IMR-90 (cell line): ENCODE data around the gene CHD2. TPM values are rescaled to one million over a fixed set of nuclear protein-coding genes. Genes with fewer than 3 reads are reported as not detected.

Experiments
- ATAC-seq: fragments of 200-7000 bp; cut with Tn5 transposase; 2 replicates; pipeline ENCODE4 v1.9.1; 2020; ENCODE audit warnings: low read depth, mild to moderate bottlenecking, moderate library complexity
- BruUV-seq: library from RNA; stranded (reverse); fragments of 400-500 nt; replicated peaks from 2 replicates; lab custom pipeline; 2021; lab: Mats Ljungman, UMichigan
- CTCF ChIA-PET: fragments of 300-600 bp; formaldehyde crosslinking; extraction: SDS; loops from one replicate; lab custom pipeline; 2021; ENCODE audit warnings: antibody characterized with exemption; lab: Yijun Ruan, JAX
- POLR2A ChIA-PET: fragments of 300-600 bp; sonication (Branson Sonifier 250); formaldehyde crosslinking; loops from one replicate; lab custom pipeline; 2022; ENCODE audit warnings: antibody characterized with exemption; ENCODE audit not compliant: unreplicated experiment; lab: Charles Lee
- DNase-seq: peaks from one replicate; pipeline ENCODE4 v3.0.0; 2013
- H2AFZ ChIP-seq: replicated peaks from 2 replicates; pipeline ENCODE3; 2013; ENCODE audit warnings: low read length, mild to moderate bottlenecking; ENCODE audit not compliant: poor library complexity
- H2AK5ac ChIP-seq: 2 replicates; pipeline ENCODE4 v1.6.1; 2013; ENCODE audit warnings: low read depth, low read length, inconsistent platforms
- H2AK9ac ChIP-seq: replicated peaks from 2 replicates; pipeline ENCODE3; 2013; ENCODE audit warnings: mild to moderate bottlenecking, low read depth, low read length, moderate library complexity; ENCODE audit not compliant: poor library complexity
- H2BK120ac ChIP-seq: 2 replicates; pipeline ENCODE4 v1.6.1; 2013; ENCODE audit warnings: low read depth, low read length, inconsistent platforms
- H2BK15ac ChIP-seq: 3 replicates; pipeline ENCODE4 v1.6.1; 2013; ENCODE audit warnings: low read depth, low read length, inconsistent platforms
- H2BK20ac ChIP-seq: 2 replicates; pipeline ENCODE4 v1.6.1; 2013; ENCODE audit warnings: low read depth, mild to moderate bottlenecking, inconsistent platforms, low read length, moderate library complexity
- H2BK5ac ChIP-seq: 2 replicates; pipeline ENCODE4 v1.6.1; 2013; ENCODE audit warnings: mild to moderate bottlenecking, low read depth, low read length, inconsistent platforms; ENCODE audit not compliant: poor library complexity, severe bottlenecking
- H3K14ac ChIP-seq: replicated peaks from 2 replicates; pipeline ENCODE4 v1.6.1; 2013; ENCODE audit warnings: low read depth, low read length, inconsistent platforms
- H3K18ac ChIP-seq: 2 replicates; pipeline ENCODE4 v1.6.1; 2013; ENCODE audit warnings: low read depth, low read length, control low read depth
- H3K23ac ChIP-seq: 2 replicates; pipeline ENCODE4 v1.6.1; 2013; ENCODE audit warnings: low read depth, low read length, inconsistent platforms
- H3K27ac ChIP-seq: 2 replicates; pipeline ENCODE4 v1.5.1; 2013; ENCODE audit warnings: mild to moderate bottlenecking, control low read depth, low read length; ENCODE audit not compliant: insufficient read depth
- H3K27me3 ChIP-seq: 2 replicates; pipeline ENCODE4 v1.6.1; 2013; ENCODE audit warnings: low read length; ENCODE audit not compliant: control insufficient read depth, insufficient read depth
- H3K36me3 ChIP-seq: 2 replicates; pipeline ENCODE4 v1.6.1; 2013; ENCODE audit warnings: low read length, mixed read lengths; ENCODE audit not compliant: control insufficient read depth, insufficient read depth
- H3K4ac ChIP-seq: 2 replicates; pipeline ENCODE4 v1.6.1; 2013; ENCODE audit warnings: low read depth, low read length, inconsistent platforms
- H3K4me1 ChIP-seq: 2 replicates; pipeline ENCODE4 v1.6.1; 2013; ENCODE audit warnings: low read length, mixed read lengths; ENCODE audit not compliant: control insufficient read depth, insufficient read depth
- H3K4me2 ChIP-seq: 2 replicates; pipeline ENCODE4 v1.6.1; 2013; ENCODE audit warnings: low read depth, mild to moderate bottlenecking, control low read depth, low read length, moderate library complexity
- H3K4me3 ChIP-seq: 2 replicates; pipeline ENCODE4 v1.5.1; 2013; ENCODE audit warnings: low read depth, mild to moderate bottlenecking, control low read depth, low read length, moderate library complexity; ENCODE audit not compliant: insufficient read depth
- H3K56ac ChIP-seq: 2 replicates; pipeline ENCODE4 v1.6.1; 2013; ENCODE audit warnings: low read length, inconsistent platforms; ENCODE audit not compliant: insufficient read depth; ENCODE audit errors: extremely low read depth
- H3K79me1 ChIP-seq, 2 experiments: 2 replicates each; pipeline ENCODE4 v1.6.1; 2013; ENCODE audit warnings: low read length in 2 of 2, inconsistent platforms in 1 of 2, low read depth in 1 of 2
- H3K9ac ChIP-seq: 2 replicates; pipeline ENCODE4 v1.6.1; 2013; ENCODE audit warnings: low read depth, low read length, control low read depth
- H3K9me1 ChIP-seq: 2 replicates; pipeline ENCODE4 v1.6.1; 2013; ENCODE audit warnings: low read length, inconsistent platforms; ENCODE audit not compliant: insufficient read depth
- H3K9me3 ChIP-seq: 2 replicates; pipeline ENCODE4 v1.6.1; 2013; ENCODE audit warnings: low read length; ENCODE audit not compliant: control insufficient read depth, insufficient read depth
- H4K20me1 ChIP-seq: 2 replicates; pipeline ENCODE4 v1.6.1; 2013; ENCODE audit warnings: low read length, inconsistent platforms; ENCODE audit not compliant: insufficient read depth
- H4K5ac ChIP-seq: 2 replicates; pipeline ENCODE4 v1.6.1; 2013; ENCODE audit warnings: mild to moderate bottlenecking, low read depth, low read length, control low read depth
- H4K8ac ChIP-seq, 2 experiments: 2 replicates each; pipeline ENCODE4 v1.6.1; 2013; ENCODE audit warnings: low read depth in 2 of 2, low read length in 2 of 2, control low read depth in 1 of 2, inconsistent platforms in 1 of 2
- H4K91ac ChIP-seq: 2 replicates; pipeline ENCODE4 v1.6.1; 2013; ENCODE audit warnings: low read depth, low read length, inconsistent platforms; ENCODE audit not compliant: insufficient read depth
- WGBS, 2 experiments: methylation state at CpG; one replicate each; pipeline versions ENCODE4 v1.1.5 to v1.1.7; 2013; ENCODE audit warnings: missing lambda C conversion rate in 2 of 2; ENCODE audit not compliant: insufficient read length in 1 of 2; ENCODE audit errors: extremely low coverage in 2 of 2; 5-methylcytosine and 5-hydroxymethylcytosine counted together
- dilution Hi-C: fragments of 300-500 bp; cut with HindIII; formaldehyde crosslinking; loops from one replicate; pipeline ENCODE4 v1.14.3; 2018; ENCODE audit warnings: low sequenced_read_pairs; ENCODE audit not compliant: unreplicated experiment
- in situ Hi-C: fragments of 300-500 bp; cut with MboI; formaldehyde crosslinking; loops from 3 replicates; pipeline ENCODE4 v1.14.3; 2019; ENCODE audit warnings: low sequenced_read_pairs, inconsistent platforms, mixed read lengths
- intact Hi-C: fragments of 100-400 bp; cut with micrococcal nuclease; formaldehyde crosslinking; loops from 2 replicates; pipeline ENCODE4 v1.10.0; 2022
- polyA plus RNA-seq, 3 experiments: library from polyadenylated mRNA; depleted of rRNA; stranded (reverse); fragments of >200 nt; gene quantifications; 2 replicates each; pipeline ENCODE4 v1.2.3, GENCODE V29; 2012; ENCODE audit warnings: low replicate concordance in 1 of 3
- total RNA-seq: library from RNA; depleted of rRNA; stranded (reverse); fragments of >200 nt; gene quantifications from 2 replicates; pipeline ENCODE4 v1.2.3, GENCODE V29; 2012
- TF ChIP-seq, protein P1 (sequence below): fragments of 150-350 bp; IDR thresholded peaks from 2 replicates; pipeline ENCODE4 v1.6.1; 2017; ENCODE audit warnings: mild to moderate bottlenecking, antibody characterized with exemption, low read length, low read depth

The CHD2 gene
- total and polyA plus RNA-seq, 2 of the 4 experiments (the other 2 are of a cell fraction): 44.9 to 64.7 TPM

GRCh38 chr15:93044301-93045190, 144.4 kb downstream of the CHD2 start:
- Histone ChIP-seq H4K5ac (no peak overlapping the region), H3K9me1 (no peaks in the 10 kb centered on the region), H3K4ac (no peak overlapping the region), H3K27ac (no peak overlapping the region), H3K27me3 (no peaks in the 10 kb centered on the region; the same call in 1 of the 2 replicates), H4K20me1 (no peaks in the 10 kb centered on the region), H2AK9ac (no peak overlapping the region), H3K9ac (no peak overlapping the region), H4K8ac (no peak overlapping the region), H3K4me2 (no peak overlapping the region), H2BK20ac (no peak overlapping the region), H2BK120ac (no peak overlapping the region), H3K23ac (no peak overlapping the region), H3K79me1 (no peaks in the 10 kb centered on the region), H2AK5ac (no peak overlapping the region), H3K14ac (no peak overlapping the region), H2BK5ac (no peak overlapping the region), H2BK15ac (no peak overlapping the region), H3K56ac (no peak overlapping the region), H3K4me1 (no peaks in the 10 kb centered on the region), H3K36me3 (no peaks in the 10 kb centered on the region), H3K18ac (no peak overlapping the region), H3K4me3 (no peak overlapping the region), H4K91ac (no peak overlapping the region), H3K9me3 (peaks cover 3% of the 10 kb centered on the region; the same call in 1 of the 2 replicates), H2AFZ (no peak overlapping the region)
- no TSS peak for BruUV-seq
- ATAC-seq: no peak
- ChIA-PET CTCF (interaction anchor here (1.2 kb wide), 1 partner anchor 9 kb away, joined by 6 read pairs; no protein-coding TSS in a partner anchor), POLR2A (no interaction called here)
- WGBS, 2 experiments: 80% methylated on average over 15 of the region's 46 CpGs; no CpG with 5 or more reads in 1 of the 2 experiments
- intact Hi-C loops (no loop called here), dilution Hi-C loops (no loop called here), in situ Hi-C loops (no loop called here)
- TF ChIP-seq, protein P1, sequence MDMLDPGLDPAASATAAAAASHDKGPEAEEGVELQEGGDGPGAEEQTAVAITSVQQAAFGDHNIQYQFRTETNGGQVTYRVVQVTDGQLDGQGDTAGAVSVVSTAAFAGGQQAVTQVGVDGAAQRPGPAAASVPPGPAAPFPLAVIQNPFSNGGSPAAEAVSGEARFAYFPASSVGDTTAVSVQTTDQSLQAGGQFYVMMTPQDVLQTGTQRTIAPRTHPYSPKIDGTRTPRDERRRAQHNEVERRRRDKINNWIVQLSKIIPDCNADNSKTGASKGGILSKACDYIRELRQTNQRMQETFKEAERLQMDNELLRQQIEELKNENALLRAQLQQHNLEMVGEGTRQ: no peak
- DNase-seq: no peak
